Epithelial cell of prostate (primary cell): ENCODE data around the gene S100A16.
"Not testable (repeated sequence)": the region's sequence is repeated elsewhere in the genome, so short reads cannot be mapped to it uniquely, and the experiment has no call there.

Source experiments
- DNase-seq: peaks from one replicate; pipeline ENCODE4 v3.0.0-alpha.2; 2011; ENCODE audit warnings: low read depth, low spot score
- H3K27ac ChIP-seq: fragments of 450-650 bp; 2 replicates; pipeline ENCODE4 v1.5.1; 2017; ENCODE audit warnings: mild to moderate bottlenecking

Gene S100A16

GRCh38 chr1:153612755-153613331 lies at the start of gene S100A16:
Gene S100A16 (minus strand): TSS chr1:153613137. CDS start chr1:153608151, 4,986 bp downstream.
- H3K27ac ChIP-seq: peak within 1 kb of the TSS; percentile 100
- DNase-seq: peak; percentile 66

GRCh38 chr1:153662269-153662668 lies 49.3 kb upstream of the S100A16 start:
- DNase-seq: no peak

GRCh38 chr1:153661111-153661708 lies 48.3 kb upstream of the S100A16 start:
- no peak overlapping the region for H3K27ac ChIP-seq
- DNase-seq: no peak

More at GRCh38 chr1:153662269-153662668, 49.3 kb upstream of the S100A16 start:
- no peak overlapping the region for H3K27ac ChIP-seq

GRCh38 chr1:153659656-153660055 lies 46.7 kb upstream of the S100A16 start:
- H3K27ac ChIP-seq: no peak overlapping the region
- DNase-seq: no peak

- peak overlapping the region; percentile 74 for H3K27ac ChIP-seq
- DNase-seq: no peak
Observed at GRCh38 chr1:153659175-153659534, 46.2 kb upstream of the S100A16 start.

- DNase-seq: no peak
- H3K27ac ChIP-seq: peak within 1 kb of the TSS; percentile 74
Observed at GRCh38 chr1:153658400-153659174, 45.6 kb upstream of the S100A16 start, which contains the start of gene SNAPIN. Gene SNAPIN (plus strand): TSS chr1:153658703. CDS start chr1:153658744, 41 bp downstream.

- DNase-seq: no peak
- H3K27ac ChIP-seq: no peak overlapping the region
Observed at GRCh38 chr1:153655333-153655732, 42.4 kb upstream of the S100A16 start.

- peak overlapping the region; percentile 75 for H3K27ac ChIP-seq
- peak; percentile 31 for DNase-seq
Observed at GRCh38 chr1:153652805-153653500, 40.0 kb upstream of the S100A16 start.

GRCh38 chr1:153651771-153652170 lies 38.8 kb upstream of the S100A16 start:
- no peak for DNase-seq
- no peak overlapping the region for H3K27ac ChIP-seq

GRCh38 chr1:153649863-153650235 lies 36.9 kb upstream of the S100A16 start:
- no peak overlapping the region for H3K27ac ChIP-seq
- DNase-seq: no peak

- DNase-seq: no peak
- no peak overlapping the region for H3K27ac ChIP-seq
Observed at GRCh38 chr1:153649137-153649862, 36.4 kb upstream of the S100A16 start.

- DNase-seq: no peak
Observed at GRCh38 chr1:153648000-153648643, 35.2 kb upstream of the S100A16 start.

GRCh38 chr1:153647346-153647714 lies 34.4 kb upstream of the S100A16 start:
- no peak for DNase-seq
- no peak overlapping the region for H3K27ac ChIP-seq

More at GRCh38 chr1:153648000-153648643, 35.2 kb upstream of the S100A16 start:
- no peak overlapping the region for H3K27ac ChIP-seq

- DNase-seq: no peak
- H3K27ac ChIP-seq: no peak overlapping the region
Observed at GRCh38 chr1:153646672-153647345, 33.9 kb upstream of the S100A16 start.

- DNase-seq: no peak
- no peak overlapping the region for H3K27ac ChIP-seq
Observed at GRCh38 chr1:153643816-153644215, 30.9 kb upstream of the S100A16 start.

- no peak for DNase-seq
- no peak overlapping the region for H3K27ac ChIP-seq
Observed at GRCh38 chr1:153643100-153643499, 30.2 kb upstream of the S100A16 start.

GRCh38 chr1:153642161-153642560 lies 29.2 kb upstream of the S100A16 start:
- no peak overlapping the region for H3K27ac ChIP-seq
- no peak for DNase-seq

- DNase-seq: no peak
- H3K27ac ChIP-seq: no peak overlapping the region
Observed at GRCh38 chr1:153640861-153641260, 27.9 kb upstream of the S100A16 start.

GRCh38 chr1:153640213-153640612 lies 27.3 kb upstream of the S100A16 start:
- DNase-seq: not testable (repeated sequence)

More at GRCh38 chr1:153640213-153640612, 27.3 kb upstream of the S100A16 start:
- H3K27ac ChIP-seq: not testable (repeated sequence)
